ENCODE data around the gene HDAC4.

GRCh38 chr2:239398521-239398921, 2.3 kb downstream of the HDAC4 start:
- no peak for TF ChIP-seq GATA2 (IDR thresholded peaks at IDR 0.05; ENCODE audit: low read depth, low read length)
- TF ChIP-seq GATA3 (IDR thresholded peaks at IDR 0.05; ENCODE audit: low read depth, low read length): no peak

All from SH-SY5Y (cell line).